ENCODE results near the gene IL17RD. TPM values are rescaled to one million over a fixed set of nuclear protein-coding genes. Genes with fewer than 3 reads are reported as not detected.
A peak's percentile ranks its signal among the peaks of the same experiment; 100 is the strongest.

Gene IL17RD
- total and polyA plus RNA-seq, 2 experiments from 2014 or later, result 10.7 to 104 TPM

- Histone ChIP-seq H3K4me3 (no peak overlapping the region), H3K4me1 (ENCODE audit: insufficient read depth) (peaks cover 36% of the 10 kb centered on the region), H2AFZ (no peak overlapping the region), H3K4me2 (peak overlapping the region; percentile 58; the same call in 1 of the 2 replicates), H3K79me2 (replicated peaks; ENCODE audit: insufficient read depth) (peaks cover 85% of the 10 kb centered on the region), H4K20me1 (replicated peaks; ENCODE audit: insufficient read depth) (peaks cover 11% of the 10 kb centered on the region; the same call in 1 of the 2 replicates), H3K9me2 (ENCODE audit: insufficient read depth) (no peaks in the 10 kb centered on the region), H3F3A (replicated peaks; ENCODE audit: low read depth) (no peaks in the 10 kb centered on the region; the same call in 1 of the 2 replicates), H3K27me3 (ENCODE audit: insufficient read depth) (no peaks in the 10 kb centered on the region), H3K36me3 (ENCODE audit: insufficient read depth) (no peaks in the 10 kb centered on the region), H3K27ac (ENCODE audit: low read depth) (no peak overlapping the region)
- ATAC-seq (no peak), DNase-seq (ENCODE audit: low spot score) (no peak)
- Mint-ChIP-seq H3K36me3 (ENCODE audit: low read depth) (peaks cover 16% of the 10 kb centered on the region; the same call in 2 of the 3 replicates), H3K27ac (no peak overlapping the region), H3K4me3 (no peak overlapping the region; the same call in 2 of the 3 replicates), H3K9me3 (no peaks in the 10 kb centered on the region), H3K4me1 (peaks cover 52% of the 10 kb centered on the region), H3K27me3 (ENCODE audit: insufficient read depth, low read depth, poor library complexity) (peaks cover under 1% of the 10 kb centered on the region)
- TF ChIP-seq STAT1 (IDR thresholded peaks at IDR 0.05; ENCODE audit: unreplicated experiment) (no peak), JUNB (IDR thresholded peaks at IDR 0.05; ENCODE audit: unreplicated experiment) (no peak), POLR2AphosphoS5 (IDR thresholded peaks at IDR 0.05; ENCODE audit: low read depth) (no peak), CREB1 (CRISPR knock-in tag; IDR thresholded peaks at IDR 0.05; ENCODE audit: low read depth) (no peak)
- TF ChIP-seq, protein P1, sequence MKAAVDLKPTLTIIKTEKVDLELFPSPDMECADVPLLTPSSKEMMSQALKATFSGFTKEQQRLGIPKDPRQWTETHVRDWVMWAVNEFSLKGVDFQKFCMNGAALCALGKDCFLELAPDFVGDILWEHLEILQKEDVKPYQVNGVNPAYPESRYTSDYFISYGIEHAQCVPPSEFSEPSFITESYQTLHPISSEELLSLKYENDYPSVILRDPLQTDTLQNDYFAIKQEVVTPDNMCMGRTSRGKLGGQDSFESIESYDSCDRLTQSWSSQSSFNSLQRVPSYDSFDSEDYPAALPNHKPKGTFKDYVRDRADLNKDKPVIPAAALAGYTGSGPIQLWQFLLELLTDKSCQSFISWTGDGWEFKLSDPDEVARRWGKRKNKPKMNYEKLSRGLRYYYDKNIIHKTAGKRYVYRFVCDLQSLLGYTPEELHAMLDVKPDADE (IDR thresholded peaks at IDR 0.05), result no peak
Observed at GRCh38 chr3:57143886-57144459, 21.2 kb downstream of the IL17RD start.

DNA sequence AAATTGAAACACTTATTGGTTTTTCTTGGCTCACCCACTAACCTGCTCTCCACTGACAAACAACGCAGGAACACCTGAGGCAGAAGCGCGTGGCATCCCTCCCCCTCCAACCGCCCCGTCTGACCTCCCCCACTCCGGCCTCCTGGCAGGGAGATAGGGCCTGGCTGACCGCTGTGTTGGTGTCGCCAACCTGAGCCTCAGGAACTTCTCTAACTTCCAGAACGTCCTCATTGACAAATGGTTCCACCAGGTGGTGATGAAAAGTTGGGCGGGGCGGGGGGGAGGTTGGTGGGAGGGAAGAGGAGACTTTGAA is 22.8 kb downstream of the IL17RD start:
- peaks cover 6% of the 10 kb centered on the region for H3K27me3 Mint-ChIP-seq (ENCODE audit: insufficient read depth, low read depth, poor library complexity)
- Histone ChIP-seq H3K27ac (ENCODE audit: low read depth) (no peak overlapping the region), H3F3A (replicated peaks; ENCODE audit: low read depth) (no peaks in the 10 kb centered on the region; the same call in 1 of the 2 replicates), H3K4me1 (ENCODE audit: insufficient read depth) (peaks cover 52% of the 10 kb centered on the region), H3K4me2 (peak overlapping the region; percentile 56), H4K20me1 (replicated peaks; ENCODE audit: insufficient read depth) (peaks cover 11% of the 10 kb centered on the region; the same call in 1 of the 2 replicates), H2AFZ (no peak overlapping the region), H3K9me2 (ENCODE audit: insufficient read depth) (no peaks in the 10 kb centered on the region), H3K79me2 (replicated peaks; ENCODE audit: insufficient read depth) (peaks cover 77% of the 10 kb centered on the region), H3K27me3 (ENCODE audit: insufficient read depth) (no peaks in the 10 kb centered on the region), H3K4me3 (no peak overlapping the region), H3K36me3 (ENCODE audit: insufficient read depth) (no peaks in the 10 kb centered on the region)
- peak; percentile 66 for DNase-seq (ENCODE audit: low spot score)
- H3K4me3 Mint-ChIP-seq, result peak overlapping the region; percentile 45
- H3K9me3 Mint-ChIP-seq, result no peaks in the 10 kb centered on the region
- TF ChIP-seq ZNF462 (CRISPR knock-in tag; IDR thresholded peaks at IDR 0.05) (0 out of 2 replicates have a peak, but pooled peaks have one; percentile 67), NANOG (IDR thresholded peaks at IDR 0.05; ENCODE audit: borderline replicate concordance) (no peak)
- H3K36me3 Mint-ChIP-seq (ENCODE audit: low read depth), result peaks cover 4% of the 10 kb centered on the region; the same call in 2 of the 3 replicates
- ATAC-seq, result peak; percentile 83
- no peak overlapping the region for H3K27ac Mint-ChIP-seq
- peaks cover 65% of the 10 kb centered on the region for H3K4me1 Mint-ChIP-seq
